Measurements from ENCODE around the gene FRMD7.

The FRMD7 gene

GRCh38 chrX:132094164-132094563 lies 33.7 kb downstream of the FRMD7 start:
- no peak for TF ChIP-seq FOXP2 (optimal IDR thresholded peaks at IDR 0.05; ENCODE audit: borderline replicate concordance, extremely low read depth, extremely low read length, insufficient read depth)
- TF ChIP-seq SIN3A (IDR thresholded peaks at IDR 0.05; ENCODE audit: borderline replicate concordance, insufficient read depth, low read length) = no peak
- no peak for TF ChIP-seq TAF1 (IDR thresholded peaks at IDR 0.05; ENCODE audit: borderline replicate concordance, insufficient read depth, low read length)
- no peak for TF ChIP-seq REST (IDR thresholded peaks at IDR 0.05; ENCODE audit: insufficient read depth in 1 of 2, low read depth in 2 of 2, low read length in 2 of 2)
- no peak for TF ChIP-seq POLR2AphosphoS5 (IDR thresholded peaks at IDR 0.05; ENCODE audit: low read depth, low read length)

GRCh38 chrX:132093239-132093860 lies 34.5 kb downstream of the FRMD7 start:
- TF ChIP-seq TAF1 (IDR thresholded peaks at IDR 0.05; ENCODE audit: borderline replicate concordance, insufficient read depth, low read length) = no peak
- no peak for TF ChIP-seq FOXP2 (optimal IDR thresholded peaks at IDR 0.05; ENCODE audit: borderline replicate concordance, extremely low read depth, extremely low read length, insufficient read depth)
- no peak for TF ChIP-seq SIN3A (IDR thresholded peaks at IDR 0.05; ENCODE audit: borderline replicate concordance, insufficient read depth, low read length)
- TF ChIP-seq REST (IDR thresholded peaks at IDR 0.05; ENCODE audit: insufficient read depth in 1 of 2, low read depth in 2 of 2, low read length in 2 of 2) = no peak
- TF ChIP-seq POLR2AphosphoS5 (IDR thresholded peaks at IDR 0.05; ENCODE audit: low read depth, low read length) = no peak

GRCh38 chrX:132092439-132093065 lies 35.3 kb downstream of the FRMD7 start:
- no peak for TF ChIP-seq REST (IDR thresholded peaks at IDR 0.05; ENCODE audit: insufficient read depth in 1 of 2, low read depth in 2 of 2, low read length in 2 of 2)
- no peak for TF ChIP-seq POLR2AphosphoS5 (IDR thresholded peaks at IDR 0.05; ENCODE audit: low read depth, low read length)
- no peak for TF ChIP-seq FOXP2 (optimal IDR thresholded peaks at IDR 0.05; ENCODE audit: borderline replicate concordance, extremely low read depth, extremely low read length, insufficient read depth)
- TF ChIP-seq TAF1 (IDR thresholded peaks at IDR 0.05; ENCODE audit: borderline replicate concordance, insufficient read depth, low read length) = no peak
- no peak for TF ChIP-seq SIN3A (IDR thresholded peaks at IDR 0.05; ENCODE audit: borderline replicate concordance, insufficient read depth, low read length)

- no peak for TF ChIP-seq REST (IDR thresholded peaks at IDR 0.05; ENCODE audit: insufficient read depth in 1 of 2, low read depth in 2 of 2, low read length in 2 of 2)
- no peak for TF ChIP-seq POLR2AphosphoS5 (IDR thresholded peaks at IDR 0.05; ENCODE audit: low read depth, low read length)
- no peak for TF ChIP-seq TAF1 (IDR thresholded peaks at IDR 0.05; ENCODE audit: borderline replicate concordance, insufficient read depth, low read length)
- TF ChIP-seq FOXP2 (optimal IDR thresholded peaks at IDR 0.05; ENCODE audit: borderline replicate concordance, extremely low read depth, extremely low read length, insufficient read depth) = no peak
- no peak for TF ChIP-seq SIN3A (IDR thresholded peaks at IDR 0.05; ENCODE audit: borderline replicate concordance, insufficient read depth, low read length)
Observed at GRCh38 chrX:132090403-132091159, 37.2 kb downstream of the FRMD7 start.
